ENCODE results near the gene NHEJ1. TPM values are rescaled to one million over a fixed set of nuclear protein-coding genes. Genes with fewer than 3 reads are reported as not detected.

The NHEJ1 gene
- total RNA-seq, 2 donors from 2014 or later, result 15.2 to 16.9 TPM

GRCh38 chr2:219176818-219177551, 16.4 kb upstream of the NHEJ1 start, which contains the start of gene CNPPD1:
Gene CNPPD1 (minus strand): TSS chr2:219176925. CDS start chr2:219176828, 97 bp downstream.
- Histone ChIP-seq H3K4me1 (replicated peaks) (peaks cover 11% of the 10 kb centered on the region), H3K27ac (peak within 1 kb of the TSS; percentile 98 to 99), H3K9me3 (no peaks in the 10 kb centered on the region), H3K36me3 (peaks cover 0 to 10% of the 10 kb centered on the region in 2 donors), H3K4me3 (peak within 1 kb of the TSS; percentile 73 to 82), H3K27me3 (replicated peaks; ENCODE audit: insufficient read depth) (no peaks in the 10 kb centered on the region)
- TF ChIP-seq POLR2AphosphoS5 (IDR thresholded peaks at IDR 0.05) (peak; percentile 88), POLR2A (IDR thresholded peaks at IDR 0.05) (peak; percentile 95)
- TF ChIP-seq, protein P1, sequence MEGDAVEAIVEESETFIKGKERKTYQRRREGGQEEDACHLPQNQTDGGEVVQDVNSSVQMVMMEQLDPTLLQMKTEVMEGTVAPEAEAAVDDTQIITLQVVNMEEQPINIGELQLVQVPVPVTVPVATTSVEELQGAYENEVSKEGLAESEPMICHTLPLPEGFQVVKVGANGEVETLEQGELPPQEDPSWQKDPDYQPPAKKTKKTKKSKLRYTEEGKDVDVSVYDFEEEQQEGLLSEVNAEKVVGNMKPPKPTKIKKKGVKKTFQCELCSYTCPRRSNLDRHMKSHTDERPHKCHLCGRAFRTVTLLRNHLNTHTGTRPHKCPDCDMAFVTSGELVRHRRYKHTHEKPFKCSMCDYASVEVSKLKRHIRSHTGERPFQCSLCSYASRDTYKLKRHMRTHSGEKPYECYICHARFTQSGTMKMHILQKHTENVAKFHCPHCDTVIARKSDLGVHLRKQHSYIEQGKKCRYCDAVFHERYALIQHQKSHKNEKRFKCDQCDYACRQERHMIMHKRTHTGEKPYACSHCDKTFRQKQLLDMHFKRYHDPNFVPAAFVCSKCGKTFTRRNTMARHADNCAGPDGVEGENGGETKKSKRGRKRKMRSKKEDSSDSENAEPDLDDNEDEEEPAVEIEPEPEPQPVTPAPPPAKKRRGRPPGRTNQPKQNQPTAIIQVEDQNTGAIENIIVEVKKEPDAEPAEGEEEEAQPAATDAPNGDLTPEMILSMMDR (IDR thresholded peaks at IDR 0.05), result peak in 1 of 4 experiments; percentile 2
- DNase-seq (ENCODE audit: low spot score), result peak; percentile 88
- intact Hi-C loops (cut with DNase I), result loop anchor here (5.0 to 10.0 kb wide), 3 partner anchors 40 to 338 kb away; partner anchors contain the start of genes ABCB6, ASIC4 and DNPEP
- WGBS, result under 1% methylated on average over 66 of the region's 69 CpGs

DNA sequence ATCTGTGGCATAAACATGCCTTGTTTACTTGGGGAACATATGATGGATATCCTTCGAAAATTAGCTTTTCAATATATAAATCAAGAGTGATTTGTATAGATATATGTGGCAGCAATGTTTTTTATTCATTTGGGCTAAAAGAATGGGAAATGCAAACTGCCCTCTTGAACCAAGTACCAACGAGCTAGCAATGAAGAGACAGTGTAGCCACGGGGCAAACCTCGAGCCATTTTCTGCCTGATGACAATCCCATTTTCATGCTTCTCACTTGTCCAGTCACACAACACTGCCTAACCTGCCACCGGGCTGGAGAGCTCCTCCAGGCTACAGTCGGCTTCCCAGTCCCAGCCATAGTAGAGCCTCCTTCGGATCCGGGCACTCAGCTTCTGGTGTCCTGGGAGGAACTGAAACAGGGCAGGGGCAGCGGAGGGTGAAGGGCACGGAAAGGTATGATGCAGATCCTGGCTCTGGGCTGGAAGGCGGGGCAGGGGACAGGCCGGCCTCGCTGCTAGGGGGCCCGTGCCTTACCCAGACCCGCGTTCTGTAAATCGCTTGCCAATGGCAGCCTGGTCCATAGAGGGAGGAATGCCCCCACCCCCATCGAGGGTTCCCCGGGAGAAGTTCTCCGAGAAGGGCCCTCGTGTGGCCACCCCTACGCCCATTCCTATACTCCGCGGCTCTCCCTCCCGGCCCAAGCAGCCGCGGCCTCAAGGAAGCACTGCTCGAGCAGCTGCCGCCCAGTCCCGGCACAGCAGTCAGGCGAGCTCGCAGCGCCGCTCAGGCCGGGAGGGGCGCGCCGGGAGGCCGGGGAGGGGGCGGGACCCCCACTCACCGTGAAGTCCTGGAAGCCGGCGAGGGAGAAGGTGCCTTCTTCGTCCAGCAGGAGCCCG, 15.6 kb upstream of the NHEJ1 start:
- no peak for TF ChIP-seq POLR2A (IDR thresholded peaks at IDR 0.05)
- TF ChIP-seq, protein P1 (IDR thresholded peaks at IDR 0.05), result peak in 1 of 4 experiments; percentile 5
- TF ChIP-seq POLR2AphosphoS5 (IDR thresholded peaks at IDR 0.05), result no peak
- H3K36me3 ChIP-seq, result peaks cover 0 to 2% of the 10 kb centered on the region in 2 donors

DNA sequence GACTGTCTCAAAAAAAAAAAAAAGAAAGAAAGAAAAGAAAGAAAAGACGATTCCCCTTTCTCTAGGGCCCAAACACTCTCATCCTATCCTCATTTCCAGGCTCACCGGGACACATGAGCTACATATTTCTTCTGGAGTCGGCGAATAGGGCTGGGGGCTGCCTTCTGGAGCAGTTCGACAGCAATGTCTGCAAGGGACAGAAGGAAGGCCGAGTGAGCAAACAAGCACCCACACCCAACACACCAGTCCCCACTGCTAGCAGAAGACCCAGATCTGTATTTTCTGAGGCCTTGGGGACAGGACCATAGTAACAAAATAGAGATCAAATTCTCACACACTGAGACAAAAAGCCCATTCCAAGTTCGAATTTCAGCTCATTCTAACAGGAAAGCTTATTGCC, 14.9 kb upstream of the NHEJ1 start:
- Histone ChIP-seq H3K4me3 (peak overlapping the region in 1 of 2 donors; percentile 82), H3K27ac (peak overlapping the region; percentile 98 to 99), H3K36me3 (no peaks in the 10 kb centered on the region), H3K27me3 (replicated peaks; ENCODE audit: insufficient read depth) (no peaks in the 10 kb centered on the region), H3K4me1 (replicated peaks) (peaks cover 11% of the 10 kb centered on the region), H3K9me3 (no peaks in the 10 kb centered on the region)
- WGBS, result 76% methylated on average over 7 of the region's 7 CpGs
- intact Hi-C loops (cut with DNase I), result loop anchor here (5.0 to 10.0 kb wide), 3 partner anchors 42 to 339 kb away; partner anchors contain the start of genes ABCB6, ASIC4 and DNPEP
- DNase-seq (ENCODE audit: low spot score), result no peak
- TF ChIP-seq, protein P1 (IDR thresholded peaks at IDR 0.05), result no peak
- TF ChIP-seq POLR2A (IDR thresholded peaks at IDR 0.05), result no peak
- no peak for TF ChIP-seq POLR2AphosphoS5 (IDR thresholded peaks at IDR 0.05)

More for the DNA sequence above, 15.6 kb upstream of the NHEJ1 start:
- H3K27ac ChIP-seq, result peak overlapping the region; percentile 98 to 99
- WGBS, result 2% methylated on average over 43 of the region's 45 CpGs
- H3K9me3 ChIP-seq, result no peaks in the 10 kb centered on the region
- no peaks in the 10 kb centered on the region for H3K27me3 ChIP-seq (replicated peaks; ENCODE audit: insufficient read depth)
- peak; percentile 39 for DNase-seq (ENCODE audit: low spot score)
- H3K4me1 ChIP-seq (replicated peaks), result peaks cover 11% of the 10 kb centered on the region
- intact Hi-C loops (cut with DNase I), result loop anchor here (5.0 to 10.0 kb wide), 3 partner anchors 41 to 339 kb away; partner anchors contain the start of genes ABCB6, ASIC4 and DNPEP
- H3K4me3 ChIP-seq, result peak overlapping the region; percentile 73 to 82

DNA sequence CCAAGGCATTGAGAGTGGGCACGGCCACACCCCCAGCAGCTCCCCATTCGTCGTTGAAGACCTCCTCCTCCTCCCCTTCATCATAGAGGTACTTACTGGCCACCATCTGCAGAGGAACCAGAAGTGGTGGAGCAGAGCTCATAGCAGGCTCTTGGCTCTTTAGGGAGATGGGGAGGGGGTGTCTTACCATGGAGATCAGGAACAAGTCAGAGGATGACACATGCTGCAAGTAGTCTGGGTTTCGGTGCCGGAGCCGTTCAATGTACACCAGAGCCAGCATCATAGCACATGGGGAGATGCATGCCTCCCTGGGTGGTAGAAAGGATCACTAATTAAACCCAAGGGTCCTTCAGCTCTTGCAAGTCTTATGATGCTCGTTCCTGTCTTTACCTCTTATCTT, 14.2 kb upstream of the NHEJ1 start:
- H3K27ac ChIP-seq, result no peak overlapping the region
- peaks cover 11% of the 10 kb centered on the region for H3K4me1 ChIP-seq (replicated peaks)
- no peaks in the 10 kb centered on the region for H3K9me3 ChIP-seq
- intact Hi-C loops (cut with DNase I), result loop anchor here (5.0 to 10.0 kb wide), 3 partner anchors 42 to 340 kb away; partner anchors contain the start of genes ABCB6, ASIC4 and DNPEP
- H3K4me3 ChIP-seq, result no peak overlapping the region
- no peaks in the 10 kb centered on the region for H3K27me3 ChIP-seq (replicated peaks; ENCODE audit: insufficient read depth)
- 90% methylated on average over 7 of the region's 7 CpGs for WGBS
- TF ChIP-seq POLR2A (IDR thresholded peaks at IDR 0.05) (no peak), POLR2AphosphoS5 (IDR thresholded peaks at IDR 0.05) (no peak)
- TF ChIP-seq, protein P1 (IDR thresholded peaks at IDR 0.05), result no peak
- no peak for DNase-seq (ENCODE audit: low spot score)
- no peaks in the 10 kb centered on the region for H3K36me3 ChIP-seq
